Activated naive CD4-positive, alpha-beta T cell treated with anti-CD3 and anti-CD28 coated beads, Interleukin-2, amount 50 U/mL, for 72 hours (primary cell): ENCODE measurements around the gene CTDSPL. TPM values are rescaled to one million over a fixed set of nuclear protein-coding genes. Genes with fewer than 3 reads are reported as not detected.
A peak's percentile ranks its signal among the peaks of the same experiment; 100 is the strongest.
"Not testable (repeated sequence)": the region's sequence is repeated elsewhere in the genome, so short reads cannot be mapped to it uniquely, and the experiment has no call there.

Experiments
- ATAC-seq, 2 donors: fragments of 150-1000 bp; cut with Tn5 transposase; 2 replicates each; pipeline ENCODE4 v1.10.0; 2021; ENCODE audit warnings: mild to moderate bottlenecking in 2 of 2, moderate library complexity in 2 of 2
- DNase-seq, 2 donors: peaks; one replicate each; pipeline ENCODE4 v3.0.0; 2021 to 2022; ENCODE audit warnings: low spot score in 2 of 2
- H3K27ac Mint-ChIP-seq, 2 donors: one replicate each; pipeline ENCODE4 v1.8.0; 2022; ENCODE audit warnings: mild to moderate bottlenecking in 2 of 2, mixed read lengths in 2 of 2
- H3K36me3 Mint-ChIP-seq, 2 donors: one replicate each; pipeline ENCODE4 v1.8.0; 2022; ENCODE audit warnings: mixed read lengths in 2 of 2
- H3K9me3 Mint-ChIP-seq, 2 donors: one replicate each; pipeline ENCODE4 v1.8.0; 2022; ENCODE audit warnings: mixed read lengths in 2 of 2
- total RNA-seq, 2 donors: library from RNA; stranded (reverse); gene quantifications; one replicate each; pipeline ENCODE4 v1.2.3, GENCODE V29; 2022

The CTDSPL gene
- total RNA-seq, 2 donors from 2014 or later = 2.1 to 7.0 TPM

- Mint-ChIP-seq H3K27ac (peak within 1 kb of the TSS in 1 of 2 donors; percentile 18), H3K36me3 (no peaks in the 10 kb centered on the region), H3K9me3 (no peaks in the 10 kb centered on the region)
- ATAC-seq (no peak), DNase-seq (peak in 1 of 2 donors; percentile 55)
Measured at GRCh38 chr3:38029400-38030125, 167.9 kb downstream of the CTDSPL start, which contains the start of gene PLCD1. PLCD1 (minus strand) TSS chr3:38029642; CDS start chr3:38029539, 103 bp downstream.

- Mint-ChIP-seq H3K27ac (no peak overlapping the region), H3K9me3 (no peaks in the 10 kb centered on the region), H3K36me3 (no peaks in the 10 kb centered on the region)
- ATAC-seq (no peak), DNase-seq (no peak)
Measured at GRCh38 chr3:38030126-38031021, 168.7 kb downstream of the CTDSPL start.

- ATAC-seq (peak; percentile 48 to 67), DNase-seq (peak in 1 of 2 donors; percentile 55)
- Mint-ChIP-seq H3K9me3 (no peaks in the 10 kb centered on the region), H3K27ac (no peak overlapping the region), H3K36me3 (no peaks in the 10 kb centered on the region)
Measured at GRCh38 chr3:38031022-38031994, 169.6 kb downstream of the CTDSPL start.

- DNase-seq = no peak
- no peak for ATAC-seq
- Mint-ChIP-seq H3K27ac (no peak overlapping the region), H3K36me3 (peaks cover 0 to under 1% of the 10 kb centered on the region in 2 donors), H3K9me3 (no peaks in the 10 kb centered on the region)
Measured at GRCh38 chr3:38032328-38032865, 170.7 kb downstream of the CTDSPL start.

- H3K36me3 Mint-ChIP-seq = peaks cover 8 to 12% of the 10 kb centered on the region in 2 donors
Measured at GRCh38 chr3:38033586-38033985, 171.9 kb downstream of the CTDSPL start.

More at GRCh38 chr3:38033586-38033985, 171.9 kb downstream of the CTDSPL start:
- ATAC-seq, H3K27ac Mint-ChIP-seq, DNase-seq: not testable (repeated sequence)
- peaks cover 8 to 10% of the 10 kb centered on the region in 2 donors for H3K9me3 Mint-ChIP-seq

Other genes with a start within 250 kb of the CTDSPL start
- gene VILL, start 128.9 kb downstream of the CTDSPL start, total RNA-seq = 10 to 100 TPM; 13.2 to 13.8 TPM
- 10 to 100 TPM; 10.0 to 18.5 TPM for gene PLCD1, start 167.8 kb downstream of the CTDSPL start, total RNA-seq
- 1 to 10 TPM in 1 of 2 donors, under 1 TPM in 1; 0.18 to 1.9 TPM for gene DLEC1, start 177.3 kb downstream of the CTDSPL start, total RNA-seq